ENCODE measurements around the gene TMEM121.

DNA sequence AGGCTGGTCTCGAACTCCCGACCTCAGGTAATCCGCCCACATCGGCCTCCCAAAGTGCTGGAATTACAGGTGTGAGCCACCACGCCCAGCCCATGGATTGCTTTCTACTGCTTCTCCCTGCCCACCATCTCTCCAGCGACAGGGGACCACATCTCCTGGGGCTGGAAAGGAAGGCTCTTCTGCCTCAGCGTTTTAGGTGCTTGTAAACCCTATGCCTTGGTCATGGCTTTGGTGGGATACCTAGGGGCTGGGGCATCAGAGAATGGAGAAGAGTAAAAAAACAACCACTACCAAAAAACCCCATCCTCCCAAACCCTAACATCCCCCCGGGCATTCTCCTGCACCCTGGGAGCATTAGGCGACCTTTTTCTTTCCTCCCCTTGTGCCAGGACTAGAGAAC, 1.1 kb upstream of the TMEM121 start:
- TF ChIP-seq EP300 (IDR thresholded peaks at IDR 0.05; ENCODE audit: borderline replicate concordance in 1 of 2, control insufficient read depth in 1 of 2, low read depth in 2 of 2, low read length in 2 of 2) (no peak), NFYA (IDR thresholded peaks at IDR 0.05; ENCODE audit: borderline replicate concordance, low read depth, low read length) (no peak), POLR2A (IDR thresholded peaks at IDR 0.05; ENCODE audit: low read depth, low read length) (no peak), RCOR1 (conservative IDR thresholded peaks at IDR 0.05; ENCODE audit: low read depth, low read length) (no peak), STAT3 (IDR thresholded peaks at IDR 0.05; ENCODE audit: low read depth, low read length) (no peak), POLR2AphosphoS5 (IDR thresholded peaks at IDR 0.05; ENCODE audit: low read length) (no peak), SPI1 (IDR thresholded peaks at IDR 0.05; ENCODE audit: borderline replicate concordance, insufficient read depth, low read depth, low read length) (no peak), DPF2 (IDR thresholded peaks at IDR 0.05) (no peak), EZH2 (IDR thresholded peaks at IDR 0.05; ENCODE audit: borderline replicate concordance, control insufficient read depth, low read depth, low read length) (no peak), NR2F1 (conservative IDR thresholded peaks at IDR 0.05) (no peak), NBN (IDR thresholded peaks at IDR 0.05) (no peak)
- TF ChIP-seq, protein P1, sequence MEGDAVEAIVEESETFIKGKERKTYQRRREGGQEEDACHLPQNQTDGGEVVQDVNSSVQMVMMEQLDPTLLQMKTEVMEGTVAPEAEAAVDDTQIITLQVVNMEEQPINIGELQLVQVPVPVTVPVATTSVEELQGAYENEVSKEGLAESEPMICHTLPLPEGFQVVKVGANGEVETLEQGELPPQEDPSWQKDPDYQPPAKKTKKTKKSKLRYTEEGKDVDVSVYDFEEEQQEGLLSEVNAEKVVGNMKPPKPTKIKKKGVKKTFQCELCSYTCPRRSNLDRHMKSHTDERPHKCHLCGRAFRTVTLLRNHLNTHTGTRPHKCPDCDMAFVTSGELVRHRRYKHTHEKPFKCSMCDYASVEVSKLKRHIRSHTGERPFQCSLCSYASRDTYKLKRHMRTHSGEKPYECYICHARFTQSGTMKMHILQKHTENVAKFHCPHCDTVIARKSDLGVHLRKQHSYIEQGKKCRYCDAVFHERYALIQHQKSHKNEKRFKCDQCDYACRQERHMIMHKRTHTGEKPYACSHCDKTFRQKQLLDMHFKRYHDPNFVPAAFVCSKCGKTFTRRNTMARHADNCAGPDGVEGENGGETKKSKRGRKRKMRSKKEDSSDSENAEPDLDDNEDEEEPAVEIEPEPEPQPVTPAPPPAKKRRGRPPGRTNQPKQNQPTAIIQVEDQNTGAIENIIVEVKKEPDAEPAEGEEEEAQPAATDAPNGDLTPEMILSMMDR (IDR thresholded peaks at IDR 0.05 in 2 of 3, conservative IDR thresholded peaks at IDR 0.05 in 1 of 3; ENCODE audit: control insufficient read depth in 2 of 3, extremely low read depth in 1 of 3, insufficient read depth in 1 of 3, low read depth in 3 of 3, low read length in 3 of 3), result no peak

All from GM12878 (cell line).